ENCODE measurements around the gene IYD.

Gene IYD

DNA sequence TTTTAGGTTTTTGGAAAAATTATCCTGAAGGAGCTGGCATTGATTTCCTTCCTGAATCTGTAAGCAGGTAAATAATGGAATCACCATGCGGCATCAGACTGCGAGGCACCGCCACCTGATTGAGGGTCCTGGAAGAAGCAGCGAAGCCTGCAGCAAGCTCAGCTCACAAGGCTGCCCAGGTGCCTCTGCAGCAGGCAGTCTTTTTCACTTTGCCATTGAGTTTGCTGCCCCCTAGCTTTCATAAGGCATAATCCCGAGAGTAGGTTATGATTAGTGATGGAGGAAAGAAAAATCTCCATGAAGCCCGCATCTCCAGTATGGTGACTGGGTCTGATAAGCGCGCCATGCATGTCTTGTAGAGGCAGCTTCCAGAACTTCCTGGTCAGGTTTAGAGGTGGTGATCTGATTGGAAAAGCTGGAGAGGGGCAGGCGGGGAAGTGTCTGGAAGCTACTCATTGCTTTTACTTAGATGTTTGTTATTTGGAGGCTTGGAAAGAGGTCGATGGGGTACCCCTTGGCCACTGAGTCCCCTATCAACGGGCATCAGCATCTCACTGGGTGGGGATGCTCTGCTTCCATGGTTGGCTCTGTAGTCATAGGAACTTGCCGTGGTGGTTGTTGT, 26.7 kb downstream of the IYD start:
- DNase-seq, result no peak

DNA sequence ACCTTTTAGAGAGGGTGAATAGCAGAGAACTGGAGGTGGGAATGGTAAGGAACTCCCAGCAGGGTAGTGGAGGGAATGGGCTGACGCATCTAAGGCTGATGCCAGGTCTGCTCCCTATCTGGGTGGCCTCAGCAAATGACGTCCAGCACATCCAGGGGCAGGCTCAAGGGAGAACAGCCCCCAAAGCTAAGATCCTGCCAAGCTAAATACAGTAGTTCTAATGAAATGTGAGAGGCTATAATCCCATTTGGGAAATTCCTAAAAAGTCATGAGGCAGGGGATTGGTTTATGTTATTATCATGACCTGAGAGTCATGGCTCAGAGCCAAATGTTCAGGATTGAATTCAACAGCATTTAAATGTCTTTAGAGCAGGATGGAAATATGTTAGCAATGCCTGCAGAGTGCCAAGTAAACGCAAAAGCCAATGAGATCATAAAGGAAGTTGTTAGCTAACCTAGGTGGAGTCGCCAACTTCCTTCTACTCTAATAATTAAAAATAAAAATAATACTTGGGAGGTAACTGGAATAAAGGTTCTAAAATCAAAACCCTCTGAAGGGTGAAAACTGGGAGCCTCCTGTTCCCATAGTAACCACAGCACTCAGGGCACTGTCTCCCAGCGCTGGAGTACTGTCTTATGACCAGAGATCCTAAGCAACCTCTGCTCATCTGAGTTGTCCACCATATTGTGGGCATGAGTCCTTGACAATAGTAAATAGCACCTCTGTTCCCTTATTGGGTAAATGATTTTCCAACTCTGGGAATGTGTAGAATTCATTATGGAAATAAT, 34.8 kb downstream of the IYD start:
- DNase-seq, result no peak

DNA sequence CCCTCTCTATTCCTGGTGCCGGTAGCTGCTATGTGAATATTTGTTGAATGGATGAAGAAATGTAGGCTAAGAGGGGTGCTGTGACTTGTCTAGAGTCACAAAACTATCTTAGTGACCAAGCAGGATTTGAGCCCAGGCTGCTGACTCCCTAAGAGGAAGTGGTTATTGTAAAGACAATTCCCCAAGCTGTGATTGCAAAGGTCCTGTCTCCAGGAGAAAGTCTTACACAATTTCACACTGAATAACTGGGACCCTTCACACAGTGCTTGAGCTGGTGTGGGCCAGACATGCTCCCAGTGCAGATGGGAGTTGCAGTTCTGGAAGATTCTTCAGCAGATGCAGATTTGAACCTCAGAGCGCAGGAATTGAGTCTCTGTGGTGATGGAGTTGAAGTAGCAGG, 38.1 kb downstream of the IYD start:
- DNase-seq, result no peak

DNA sequence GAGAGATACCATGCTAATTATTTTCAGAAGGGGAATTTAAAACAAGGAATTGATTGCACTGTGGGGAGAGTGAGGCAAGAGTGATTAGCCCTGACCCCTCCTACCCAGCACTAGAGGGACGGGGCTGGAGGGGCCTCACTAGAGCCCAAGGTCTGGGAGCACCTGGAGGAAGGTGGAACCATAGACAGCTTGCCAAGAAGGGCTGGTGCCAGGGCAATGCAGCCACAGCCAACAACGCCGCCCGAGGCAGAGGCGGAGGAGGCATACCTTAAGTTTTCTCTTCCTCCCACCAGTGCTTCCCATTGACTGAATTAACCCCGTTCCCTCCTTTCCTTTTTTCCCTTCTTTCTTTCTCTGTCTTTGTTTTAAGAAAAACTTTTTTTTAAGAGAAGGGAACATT, 40.0 kb downstream of the IYD start:
- DNase-seq, result no peak

DNA sequence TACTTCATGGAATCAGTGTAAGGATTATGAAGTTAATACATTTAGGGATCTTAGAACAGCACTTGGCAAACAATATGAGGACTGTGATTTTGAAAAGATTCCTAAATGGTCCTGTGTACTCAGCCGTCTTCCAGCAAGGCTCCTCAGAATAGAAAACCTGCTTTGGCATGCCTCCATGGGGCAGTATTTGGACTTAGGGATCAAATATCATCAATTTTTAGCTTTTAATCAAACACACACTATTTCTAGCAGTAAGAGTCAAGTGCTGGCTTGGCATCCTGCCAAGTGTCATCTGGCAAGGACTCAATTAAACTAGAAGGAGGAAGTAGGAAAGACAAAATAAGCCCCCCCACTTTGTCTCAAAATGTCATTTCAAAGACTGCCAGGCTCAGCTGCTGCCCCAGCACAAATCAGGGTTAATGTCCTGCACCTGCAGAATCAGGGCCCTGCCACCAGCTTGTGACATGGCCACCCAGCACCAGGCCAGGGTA, 40.8 kb downstream of the IYD start:
- DNase-seq, result no peak

DNA sequence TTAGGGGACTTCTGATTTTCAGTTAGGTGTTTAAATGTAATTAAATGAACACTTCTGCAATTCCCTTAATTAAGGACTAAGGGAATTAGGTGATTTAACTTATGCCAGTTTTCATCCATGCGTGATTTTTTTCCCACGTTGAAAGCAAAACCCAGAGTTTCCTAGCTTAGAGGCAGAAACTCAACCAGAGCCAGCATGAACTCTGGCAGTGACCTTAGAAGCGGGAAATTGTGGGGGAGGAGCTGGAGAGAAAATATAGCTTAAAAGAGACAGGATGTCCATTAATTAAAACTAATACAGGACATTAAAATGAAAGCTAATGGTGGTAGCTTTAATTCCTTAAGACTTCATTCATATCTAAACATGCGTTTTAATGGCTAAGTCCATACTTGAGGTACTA, 41.6 kb downstream of the IYD start:
- no peak for DNase-seq

DNA sequence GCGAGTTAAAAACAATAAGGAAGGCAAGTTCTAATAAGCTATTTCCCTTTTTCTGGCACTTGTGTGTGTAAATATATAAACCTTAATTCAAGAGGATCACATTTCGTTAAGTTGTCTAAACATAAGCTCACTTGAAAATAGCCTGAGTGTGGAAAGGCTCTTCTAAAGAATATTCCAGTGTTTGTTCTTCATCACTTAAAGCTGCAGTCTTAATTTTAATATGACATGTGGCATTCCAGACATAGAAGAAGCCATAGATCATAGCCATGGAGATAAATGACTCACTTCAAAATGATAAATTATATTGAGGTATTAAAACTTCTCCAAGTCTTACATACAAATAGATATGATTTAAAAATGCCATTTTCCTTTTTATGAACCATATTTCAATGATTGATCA, 42.1 kb downstream of the IYD start:
- DNase-seq, result no peak

DNA sequence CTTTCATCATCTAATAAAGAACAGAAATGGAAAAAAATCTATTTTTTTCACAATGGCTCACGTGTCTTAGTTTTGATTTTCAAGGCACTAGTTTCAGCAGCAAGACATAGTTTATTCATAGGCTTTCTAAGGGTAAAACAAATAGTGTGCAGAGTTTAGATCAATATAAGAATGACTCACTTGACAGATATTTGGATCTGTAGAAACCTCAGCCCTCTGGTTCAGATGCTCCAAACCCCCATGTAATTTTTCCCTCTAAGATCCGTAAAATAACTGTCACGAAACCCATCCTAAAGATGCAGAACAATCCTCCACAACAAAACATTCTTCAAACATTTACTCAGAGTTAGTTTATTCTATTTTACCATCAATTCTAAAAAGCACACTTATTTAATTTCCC, 43.4 kb downstream of the IYD start:
- DNase-seq, result no peak

DNA sequence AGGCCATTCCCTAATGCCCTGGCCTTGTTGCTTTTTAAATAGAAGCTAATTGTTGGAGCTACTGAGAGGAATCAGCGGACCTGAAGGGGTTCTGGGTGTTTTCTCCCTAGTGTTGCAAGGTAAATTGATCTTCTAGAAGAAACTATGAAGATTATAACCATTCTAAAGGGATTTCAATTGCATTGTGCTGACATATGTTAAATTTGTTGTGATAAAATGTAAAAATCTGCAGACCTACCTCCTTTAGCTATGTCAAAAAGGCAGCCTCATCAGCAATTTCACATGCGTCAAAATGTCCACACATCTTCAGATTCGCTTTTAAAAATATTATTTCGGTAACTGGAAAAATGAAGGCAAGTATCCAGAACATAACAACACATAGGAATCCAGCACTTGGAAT, 44.4 kb downstream of the IYD start:
- no peak for DNase-seq

DNA sequence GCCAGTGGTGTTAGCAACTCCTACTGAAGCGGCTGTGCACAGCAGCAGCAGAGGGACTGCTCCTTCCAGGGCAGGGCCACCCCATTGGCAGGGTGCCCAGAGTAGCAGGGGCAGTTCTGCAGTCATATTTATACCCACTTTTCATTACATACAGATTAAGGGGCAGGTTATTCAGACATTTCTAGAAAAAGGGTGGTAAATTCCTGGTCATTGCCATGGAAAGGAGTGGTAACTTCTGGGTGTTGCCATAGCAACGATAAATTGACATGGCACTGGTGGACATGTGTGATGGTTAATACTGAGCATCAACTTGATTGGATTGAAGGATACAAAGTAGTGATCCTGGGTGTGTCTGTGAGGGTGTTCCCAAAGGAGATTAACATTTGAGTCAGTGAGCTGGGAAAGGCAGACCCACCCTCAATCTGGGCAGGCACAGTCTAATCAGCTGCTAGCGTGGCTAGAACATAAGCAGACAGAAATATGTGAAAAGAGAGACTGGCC, 45.0 kb downstream of the IYD start:
- DNase-seq, result no peak

DNA sequence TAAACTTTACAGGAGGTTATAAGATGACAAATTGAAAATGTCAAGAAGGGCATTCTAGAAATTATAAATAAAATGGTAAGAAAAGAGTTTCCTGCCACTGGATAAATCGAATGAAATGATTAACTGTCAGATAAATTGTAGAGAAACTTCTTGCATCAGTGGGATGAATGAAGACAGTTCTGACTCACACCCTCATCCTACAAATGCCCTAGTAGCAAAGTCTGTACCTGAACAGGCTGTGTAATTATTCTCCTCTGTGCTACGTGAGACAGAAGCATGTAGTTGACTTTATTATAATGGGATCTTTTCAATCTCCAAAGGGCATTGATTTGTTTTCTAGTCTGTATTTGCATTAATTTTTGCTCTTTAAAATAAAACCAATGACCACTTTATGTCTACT, 47.3 kb downstream of the IYD start:
- no peak for DNase-seq

DNA sequence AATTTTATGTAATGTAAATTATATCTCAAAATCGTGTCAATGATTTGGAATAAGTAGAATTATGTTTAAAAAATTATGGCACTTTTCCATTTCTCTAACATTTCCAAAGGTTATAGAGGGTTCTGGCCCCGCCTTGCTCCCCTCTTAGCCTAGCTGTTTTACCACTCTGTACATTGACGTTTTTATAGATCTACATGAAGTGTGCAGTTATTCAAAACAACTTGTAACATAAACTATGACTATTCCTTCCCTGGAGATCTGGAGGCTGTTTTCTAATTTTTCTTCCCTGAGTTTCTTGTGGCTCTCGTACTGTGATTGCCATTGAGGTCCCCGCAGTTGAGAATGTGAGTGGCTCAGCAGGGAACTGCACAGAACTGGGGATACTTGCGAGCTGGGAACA, 48.4 kb downstream of the IYD start:
- no peak for DNase-seq

DNA sequence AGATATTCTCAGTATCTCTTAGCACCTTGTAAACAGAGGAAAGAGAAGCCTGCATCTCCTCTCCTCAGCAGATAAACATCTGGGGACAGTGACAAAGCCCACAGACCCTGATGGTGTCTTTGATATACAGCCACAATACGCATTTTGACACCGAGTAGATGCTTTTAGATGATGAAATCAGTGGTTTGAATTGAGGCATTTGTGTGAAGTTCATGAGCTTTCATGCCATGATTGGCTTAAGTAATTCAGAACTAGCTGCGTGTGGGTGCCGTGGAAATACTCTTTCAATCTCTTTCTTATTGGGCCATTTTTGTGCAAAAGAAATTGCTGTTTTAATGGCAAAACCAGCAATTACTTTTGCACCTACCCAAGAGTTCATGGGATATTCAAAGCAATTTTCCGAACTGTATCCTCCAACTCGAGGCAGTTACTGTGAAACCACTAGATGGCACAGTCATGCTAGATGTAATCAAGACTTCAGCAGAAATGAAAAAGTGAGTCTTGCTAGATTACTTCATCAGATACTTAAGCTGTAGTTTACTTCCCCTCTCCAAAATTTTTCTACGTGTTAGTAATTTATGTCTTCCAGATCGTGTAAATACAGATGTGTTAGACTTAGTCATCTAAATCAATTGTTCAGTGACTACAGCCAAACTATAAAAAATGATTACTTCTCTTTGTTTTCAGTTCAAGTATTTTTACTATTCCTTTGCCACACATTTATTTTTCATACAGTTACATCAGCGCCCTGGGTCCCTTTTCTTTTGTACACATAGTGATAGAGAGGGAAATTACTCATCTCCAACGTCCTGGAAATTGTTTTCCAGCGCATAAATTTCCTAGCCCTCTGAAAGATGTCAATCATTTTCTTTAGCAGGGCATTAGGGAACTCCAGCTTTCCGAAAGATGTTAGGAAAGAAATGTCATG, 49.4 kb downstream of the IYD start:
- no peak for DNase-seq

DNA sequence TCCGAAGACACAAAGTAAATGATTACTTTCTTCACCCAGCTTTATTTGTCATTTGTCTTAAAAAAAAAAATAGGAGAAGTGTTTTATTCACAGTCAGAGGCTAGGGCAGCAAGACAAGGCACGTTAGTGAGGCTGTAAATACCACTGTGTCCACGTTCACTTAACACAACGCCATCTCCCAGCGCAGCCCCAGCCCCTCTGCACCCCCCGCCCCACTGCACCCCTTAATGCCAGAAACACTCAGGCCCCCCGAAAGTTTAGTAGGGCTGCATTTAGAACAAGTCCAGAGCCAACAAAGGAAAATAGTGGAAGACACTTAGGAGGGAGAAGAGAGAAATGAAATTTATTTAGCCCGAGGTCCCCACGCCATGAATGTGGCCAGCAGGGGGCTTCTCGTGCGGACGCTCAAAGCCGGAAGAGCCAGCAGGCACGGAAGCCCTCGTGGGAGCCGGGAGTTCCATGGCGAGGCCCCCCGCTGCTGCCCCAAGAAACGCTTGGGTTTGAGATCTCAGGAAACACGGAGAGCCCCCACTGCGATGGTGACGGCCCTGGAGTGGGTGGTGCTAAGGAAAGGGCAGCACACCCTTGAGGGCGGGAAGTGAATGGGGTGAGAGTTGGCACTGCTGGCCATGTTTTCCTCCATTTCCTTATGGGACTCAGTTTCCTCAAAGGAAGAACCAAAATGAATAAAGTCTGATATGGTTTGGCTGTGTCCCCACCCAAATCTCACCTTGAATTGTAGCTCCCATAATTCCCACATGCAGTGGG, 50.2 kb downstream of the IYD start:
- peak; percentile 84 for DNase-seq

DNA sequence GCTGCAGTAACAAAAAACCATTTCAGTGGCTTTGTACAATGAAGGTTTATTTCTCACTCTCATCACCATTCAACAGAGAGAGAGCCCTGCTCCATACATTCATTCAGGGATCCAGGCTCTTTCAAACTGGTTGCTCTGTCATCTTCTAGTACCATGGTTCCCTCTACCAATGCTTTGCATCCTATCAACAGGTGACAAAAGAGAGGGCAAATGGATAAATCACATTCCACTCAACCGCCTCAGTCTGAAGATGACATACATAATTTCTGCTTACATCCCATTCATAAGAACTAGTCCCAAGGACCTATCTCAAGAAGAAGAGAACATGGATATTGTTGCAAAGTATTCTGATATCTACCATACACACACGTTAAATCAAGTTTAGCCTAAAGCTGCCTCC, 51.6 kb downstream of the IYD start:
- DNase-seq, result no peak

DNA sequence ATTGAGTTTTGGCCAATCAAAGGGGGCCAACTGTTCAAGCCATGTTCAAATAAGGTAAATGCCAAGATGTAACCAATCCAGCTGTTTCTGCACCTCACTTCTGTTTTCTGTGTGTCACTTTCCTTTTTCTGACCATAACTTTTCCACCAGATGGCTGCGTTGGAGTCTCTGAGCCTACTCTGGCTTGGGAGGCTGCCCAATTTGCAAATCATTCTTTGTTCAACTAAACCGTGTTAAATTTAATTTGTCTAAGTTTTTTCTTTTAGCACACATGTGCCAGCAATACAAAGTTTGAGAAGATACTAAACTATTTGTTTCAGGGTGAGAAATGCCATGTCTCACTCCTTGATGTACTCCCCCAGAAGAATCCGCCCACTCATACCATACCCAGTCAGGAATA, 52.1 kb downstream of the IYD start:
- no peak for DNase-seq

DNA sequence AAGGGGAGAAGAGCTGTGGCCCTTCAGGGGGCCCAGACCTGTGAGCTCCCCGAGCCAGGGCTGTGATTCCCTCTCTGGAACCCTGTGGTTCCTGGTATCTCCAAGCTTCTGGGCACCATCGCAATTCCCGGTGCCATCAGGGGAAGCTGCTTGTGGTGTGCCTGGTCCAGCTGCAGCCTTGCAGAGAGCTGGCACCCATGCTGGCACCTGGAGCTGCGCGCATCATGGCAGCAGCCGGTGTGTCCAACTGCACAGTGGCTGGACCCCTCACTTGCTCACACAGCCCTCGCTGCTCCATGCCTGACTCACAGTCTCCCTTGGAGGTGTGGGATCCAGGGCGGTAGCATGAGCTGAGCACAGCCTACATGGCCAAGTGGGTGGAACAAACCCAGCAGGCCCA, 56.7 kb downstream of the IYD start:
- DNase-seq, result no peak

DNA sequence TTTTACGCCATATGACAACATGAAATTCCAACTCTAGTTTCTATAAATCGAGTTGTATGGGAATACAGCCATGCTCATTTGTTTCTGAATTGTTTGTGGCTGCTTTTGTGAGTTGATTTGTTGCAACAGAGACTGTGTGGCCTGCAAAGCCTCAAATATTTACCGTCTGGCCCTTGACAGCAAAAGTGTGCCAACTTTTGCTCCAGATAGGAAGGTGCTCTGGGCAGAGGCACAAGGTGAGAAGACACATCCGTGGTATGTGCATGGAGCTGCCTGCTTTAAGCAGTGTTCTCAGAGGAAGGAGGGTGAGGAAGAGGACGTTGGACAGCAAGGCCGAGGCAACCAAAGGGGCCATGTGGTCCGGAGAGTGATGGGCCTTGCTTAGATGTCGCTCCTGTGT, 57.4 kb downstream of the IYD start:
- no peak for DNase-seq

DNA sequence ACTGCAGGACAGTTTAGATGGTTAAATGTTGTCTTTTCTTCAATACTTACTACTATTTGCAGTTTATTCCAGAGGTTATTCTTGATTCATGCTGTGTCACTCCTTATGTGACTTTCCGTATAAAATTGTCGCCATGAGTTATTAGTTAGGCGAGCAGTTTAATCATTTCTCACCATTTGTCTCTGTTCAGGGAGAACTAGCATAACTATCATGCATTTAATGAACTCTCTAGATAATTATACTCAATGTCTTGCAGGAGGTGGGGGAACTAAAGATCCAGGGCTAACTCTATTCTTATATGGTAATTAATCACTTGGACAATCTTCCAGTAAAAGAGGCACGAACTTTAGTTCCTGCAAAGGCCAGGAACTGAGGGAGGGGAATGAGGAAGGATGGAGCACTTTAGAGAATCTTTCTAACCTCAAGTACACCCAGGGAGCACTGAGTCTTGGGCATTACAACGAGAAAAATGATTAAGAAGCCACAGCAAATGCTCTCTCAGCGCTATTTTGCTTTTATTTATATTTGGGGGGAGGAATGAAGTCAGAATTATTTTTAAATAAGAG, 58.3 kb downstream of the IYD start:
- DNase-seq, result no peak

DNA sequence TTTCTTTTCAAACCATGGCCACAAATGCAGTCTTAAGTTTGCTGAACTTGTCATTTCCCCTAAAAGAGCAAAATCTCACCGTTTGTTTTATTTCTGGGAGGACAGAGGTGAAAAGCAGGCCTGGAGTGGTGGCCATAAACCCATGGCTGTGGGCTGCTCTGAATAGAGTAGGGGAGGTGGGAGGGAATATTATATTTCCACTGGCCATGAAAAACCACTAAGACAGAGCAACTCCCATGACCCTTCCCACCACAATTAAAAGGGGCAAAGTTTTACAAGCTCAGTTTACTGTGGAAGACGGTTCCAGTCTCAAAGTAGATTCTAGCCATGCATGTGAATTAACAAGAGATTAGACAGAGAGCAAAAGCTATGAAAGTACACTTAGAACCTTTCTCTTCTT, 59.0 kb downstream of the IYD start:
- DNase-seq, result no peak

DNA sequence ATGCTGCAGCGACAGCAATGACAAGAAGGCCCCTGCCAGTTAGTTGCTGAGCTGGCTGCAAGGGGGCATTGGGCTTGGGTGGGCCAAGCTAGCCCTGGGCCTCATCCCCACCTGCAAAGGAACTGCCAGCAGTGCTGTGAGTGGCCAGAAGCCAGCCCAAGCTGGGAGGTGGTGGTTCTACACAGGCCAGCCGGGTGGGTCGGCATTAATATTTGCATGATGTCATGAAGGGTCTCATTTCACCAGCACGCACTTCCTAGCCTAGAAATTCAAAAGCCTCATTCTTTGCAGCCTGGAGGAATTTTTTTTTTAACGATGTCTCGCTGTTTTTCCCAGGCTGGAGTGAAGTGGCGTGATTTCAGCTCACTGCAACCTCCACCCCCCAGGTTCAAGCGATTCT, 62.0 kb downstream of the IYD start:
- no peak for DNase-seq

DNA sequence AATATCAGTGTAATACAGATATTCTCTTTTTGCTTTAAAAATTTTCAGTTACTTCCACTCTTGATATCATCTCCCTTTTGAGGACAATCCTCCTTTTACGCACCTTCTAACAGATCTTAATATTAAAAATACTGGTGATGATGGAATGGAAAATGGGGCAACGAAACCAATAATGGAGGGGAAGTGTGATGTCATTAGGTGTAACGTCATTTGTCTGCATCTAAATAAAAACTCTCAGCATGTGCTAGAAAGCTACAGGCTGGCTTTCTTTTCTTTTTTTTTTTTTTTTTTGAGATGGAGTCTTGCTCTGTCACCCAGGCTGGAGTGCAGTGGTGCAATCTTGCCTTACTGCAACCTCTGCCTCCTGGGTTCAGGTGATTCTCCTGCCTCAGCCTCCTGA, 66.5 kb downstream of the IYD start:
- DNase-seq, result no peak

Measured in right forelimb (tissue), 1 donor.